ENCODE measurements around the gene TCF4. TPM values are rescaled to one million over a fixed set of nuclear protein-coding genes. Genes with fewer than 3 reads are reported as not detected.

TCF4 gene
- total and polyA plus RNA-seq, 2 donors (not counting 1 experiment from before 2014, with no cell fraction given) = 68.5 to 353 TPM

DNA sequence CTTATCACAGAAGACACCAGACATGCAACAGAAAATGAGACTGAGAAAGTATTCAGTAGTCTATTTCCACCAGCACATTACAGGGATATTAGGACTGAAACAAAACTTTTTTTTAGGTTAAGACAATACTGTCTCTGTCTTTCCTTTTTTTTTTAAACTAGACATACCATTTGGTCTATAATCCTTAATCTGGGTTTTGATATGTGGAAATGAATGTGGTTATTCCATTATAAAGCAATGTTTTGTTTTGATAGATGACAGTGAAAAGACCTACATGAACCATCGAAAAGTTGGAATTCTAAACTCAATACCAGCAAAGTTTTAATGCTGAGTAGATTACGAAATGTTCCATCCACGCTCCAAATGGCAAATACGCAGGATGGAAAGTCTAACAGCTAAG lies 123.4 kb downstream of the TCF4 start:
- Histone ChIP-seq H3K4me1 (ENCODE audit: control insufficient read depth in 2 of 2, insufficient read depth in 2 of 2, low read length in 2 of 2) (peaks cover 20% of the 10 kb centered on the region in 2 donors), H3K27ac (ENCODE audit: low read length in 2 of 2) (peak overlapping the region; percentile 35 to 63), H3K4me3 (ENCODE audit: control extremely low read depth in 1 of 5, extremely low read depth in 1 of 5, insufficient read depth in 1 of 5, low read depth in 2 of 5, low read length in 4 of 5) (no peak overlapping the region), H4K20me1 (ENCODE audit: control insufficient read depth, insufficient read depth, low read length, poor library complexity, severe bottlenecking) (no peaks in the 10 kb centered on the region), H3K27me3 (replicated peaks in 1 of 4; ENCODE audit: control extremely low read depth in 1 of 4, control insufficient read depth in 3 of 4, insufficient read depth in 4 of 4, low read length in 3 of 4) (no peaks in the 10 kb centered on the region), H3K36me3 (replicated peaks in 1 of 2; ENCODE audit: control extremely low read depth in 1 of 2, control insufficient read depth in 1 of 2, extremely low read depth in 1 of 2, insufficient read depth in 2 of 2, low read length in 1 of 2) (peaks cover 0 to 3% of the 10 kb centered on the region in 2 experiments), H3K9ac (ENCODE audit: low read length) (no peak overlapping the region), H3K79me2 (ENCODE audit: control insufficient read depth, insufficient read depth, low read length) (peaks cover 12% of the 10 kb centered on the region), H2AFZ (ENCODE audit: insufficient read depth, low read depth, low read length, poor library complexity, severe bottlenecking) (no peak overlapping the region), H3K4me2 (replicated peaks; ENCODE audit: low read depth, low read length, poor library complexity, severe bottlenecking) (peak overlapping the region; percentile 56), H3K9me3 (ENCODE audit: control extremely low read depth in 1 of 3, control insufficient read depth in 2 of 3, insufficient read depth in 1 of 3, low read length in 2 of 3) (no peaks in the 10 kb centered on the region)
- TF ChIP-seq EZH2 (IDR thresholded peaks at IDR 0.05; ENCODE audit: borderline replicate concordance, insufficient read depth, low read depth, low read length, poor library complexity, severe bottlenecking) = no peak
- TF ChIP-seq, protein P1, sequence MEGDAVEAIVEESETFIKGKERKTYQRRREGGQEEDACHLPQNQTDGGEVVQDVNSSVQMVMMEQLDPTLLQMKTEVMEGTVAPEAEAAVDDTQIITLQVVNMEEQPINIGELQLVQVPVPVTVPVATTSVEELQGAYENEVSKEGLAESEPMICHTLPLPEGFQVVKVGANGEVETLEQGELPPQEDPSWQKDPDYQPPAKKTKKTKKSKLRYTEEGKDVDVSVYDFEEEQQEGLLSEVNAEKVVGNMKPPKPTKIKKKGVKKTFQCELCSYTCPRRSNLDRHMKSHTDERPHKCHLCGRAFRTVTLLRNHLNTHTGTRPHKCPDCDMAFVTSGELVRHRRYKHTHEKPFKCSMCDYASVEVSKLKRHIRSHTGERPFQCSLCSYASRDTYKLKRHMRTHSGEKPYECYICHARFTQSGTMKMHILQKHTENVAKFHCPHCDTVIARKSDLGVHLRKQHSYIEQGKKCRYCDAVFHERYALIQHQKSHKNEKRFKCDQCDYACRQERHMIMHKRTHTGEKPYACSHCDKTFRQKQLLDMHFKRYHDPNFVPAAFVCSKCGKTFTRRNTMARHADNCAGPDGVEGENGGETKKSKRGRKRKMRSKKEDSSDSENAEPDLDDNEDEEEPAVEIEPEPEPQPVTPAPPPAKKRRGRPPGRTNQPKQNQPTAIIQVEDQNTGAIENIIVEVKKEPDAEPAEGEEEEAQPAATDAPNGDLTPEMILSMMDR (IDR thresholded peaks at IDR 0.05) = no peak
- no peak for ATAC-seq (ENCODE audit: low read depth)
- no peak for DNase-seq
- Mint-ChIP-seq H3K27me3 (no peaks in the 10 kb centered on the region), H3K4me1 (peaks cover 34% of the 10 kb centered on the region), H3K9me3 (ENCODE audit: insufficient read depth) (no peaks in the 10 kb centered on the region), H3K4me3 (no peak overlapping the region), H3K27ac (no peak overlapping the region)
- WGBS (ENCODE audit: insufficient coverage) = no CpG with 5 or more reads among the region's 4 CpGs
- POLR2A ChIA-PET = interaction anchor here (0.6 kb wide), 1 partner anchor 290 kb away, joined by 5 read pairs; no protein-coding TSS in a partner anchor
- intact Hi-C loops (cut with micrococcal nuclease) = no loop called here
- CTCF ChIA-PET = no interaction called here

DNA sequence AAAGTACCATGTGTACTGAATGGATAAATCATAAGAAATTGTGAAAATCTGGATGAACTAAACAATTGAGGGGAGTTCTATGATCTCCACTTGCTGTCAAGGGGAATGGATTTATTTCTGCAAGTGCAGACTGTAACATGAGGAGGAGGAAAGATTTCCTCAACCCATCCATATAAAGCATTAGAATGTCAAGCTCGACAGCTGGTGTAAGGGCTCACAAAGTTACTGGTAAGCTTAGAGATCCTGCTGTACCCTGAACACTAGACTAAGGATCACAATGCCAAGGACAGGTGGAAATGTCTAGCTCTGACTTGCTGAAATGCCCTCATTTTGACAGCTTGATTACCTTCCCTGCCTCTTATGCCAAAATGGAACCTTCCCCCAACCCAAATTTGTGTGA lies 125.3 kb downstream of the TCF4 start:
- intact Hi-C loops (cut with micrococcal nuclease) = no loop called here
- Histone ChIP-seq H3K27ac (ENCODE audit: low read length in 2 of 2) (no peak overlapping the region), H4K20me1 (ENCODE audit: control insufficient read depth, insufficient read depth, low read length, poor library complexity, severe bottlenecking) (no peaks in the 10 kb centered on the region), H3K36me3 (replicated peaks in 1 of 2; ENCODE audit: control extremely low read depth in 1 of 2, control insufficient read depth in 1 of 2, extremely low read depth in 1 of 2, insufficient read depth in 2 of 2, low read length in 1 of 2) (peaks cover 0 to 3% of the 10 kb centered on the region in 2 experiments), H3K4me3 (ENCODE audit: control extremely low read depth in 1 of 5, extremely low read depth in 1 of 5, insufficient read depth in 1 of 5, low read depth in 2 of 5, low read length in 4 of 5) (no peak overlapping the region), H3K9ac (ENCODE audit: low read length) (no peak overlapping the region), H2AFZ (ENCODE audit: insufficient read depth, low read depth, low read length, poor library complexity, severe bottlenecking) (no peak overlapping the region), H3K9me3 (ENCODE audit: control extremely low read depth in 1 of 3, control insufficient read depth in 2 of 3, insufficient read depth in 1 of 3, low read length in 2 of 3) (no peaks in the 10 kb centered on the region), H3K4me2 (replicated peaks; ENCODE audit: low read depth, low read length, poor library complexity, severe bottlenecking) (no peak overlapping the region), H3K27me3 (replicated peaks in 1 of 4; ENCODE audit: control extremely low read depth in 1 of 4, control insufficient read depth in 3 of 4, insufficient read depth in 4 of 4, low read length in 3 of 4) (no peaks in the 10 kb centered on the region), H3K4me1 (ENCODE audit: control insufficient read depth in 2 of 2, insufficient read depth in 2 of 2, low read length in 2 of 2) (peaks cover 20% of the 10 kb centered on the region in 2 donors), H3K79me2 (ENCODE audit: control insufficient read depth, insufficient read depth, low read length) (peaks cover 7% of the 10 kb centered on the region)
- no peak for TF ChIP-seq EZH2 (IDR thresholded peaks at IDR 0.05; ENCODE audit: borderline replicate concordance, insufficient read depth, low read depth, low read length, poor library complexity, severe bottlenecking)
- TF ChIP-seq, protein P1 (IDR thresholded peaks at IDR 0.05) = no peak
- WGBS (ENCODE audit: insufficient coverage) = 100% methylated on average over 1 of the region's 1 CpG
- no peaks in the 10 kb centered on the region for H3K27me3 Mint-ChIP-seq
- POLR2A ChIA-PET = interaction anchor here (0.6 kb wide), 1 partner anchor 187 kb away, joined by 9 read pairs; no protein-coding TSS in a partner anchor
- no peak for DNase-seq
- CTCF ChIA-PET = interaction anchor here (1.9 kb wide), 1 partner anchor 47 kb away, joined by 4 read pairs; no protein-coding TSS in a partner anchor
- peaks cover 35% of the 10 kb centered on the region for H3K4me1 Mint-ChIP-seq
- no peak overlapping the region for H3K27ac Mint-ChIP-seq
- ATAC-seq (ENCODE audit: low read depth) = no peak
- no peak overlapping the region for H3K4me3 Mint-ChIP-seq
- H3K9me3 Mint-ChIP-seq (ENCODE audit: insufficient read depth) = no peaks in the 10 kb centered on the region

Data from B cell (primary cell).